Measurements from ENCODE around the gene SFMBT2.
"Not testable (repeated sequence)": the region's sequence is repeated elsewhere in the genome, so short reads cannot be mapped to it uniquely, and the experiment has no call there.

The SFMBT2 gene

GRCh38 chr10:7225133-7225532 is 185.7 kb downstream of the SFMBT2 start:
- no peak overlapping the region for H3K4me3 Mint-ChIP-seq
- no peaks in the 10 kb centered on the region for H3K4me1 Mint-ChIP-seq
- H3K27ac Mint-ChIP-seq = no peak overlapping the region
- H3K9me3 Mint-ChIP-seq = peaks cover 31% of the 10 kb centered on the region
- H3K27me3 Mint-ChIP-seq (ENCODE audit: low read depth) = peaks cover 11% of the 10 kb centered on the region
- no peak for TF ChIP-seq CTCF (IDR thresholded peaks at IDR 0.05; ENCODE audit: unreplicated experiment in 3 of 3)
- H3K36me3 Mint-ChIP-seq (ENCODE audit: low read depth) = peaks cover 69% of the 10 kb centered on the region

GRCh38 chr10:7218968-7219367 is 191.9 kb downstream of the SFMBT2 start:
- Mint-ChIP-seq H3K27ac (no peak overlapping the region), H3K27me3 (ENCODE audit: low read depth) (no peaks in the 10 kb centered on the region)

GRCh38 chr10:7212696-7213095 is 198.1 kb downstream of the SFMBT2 start:
- H3K27me3 Mint-ChIP-seq (ENCODE audit: low read depth); H3K27ac Mint-ChIP-seq; H3K4me1 Mint-ChIP-seq; H3K4me3 Mint-ChIP-seq; H3K9me3 Mint-ChIP-seq: not testable (repeated sequence)
- peaks cover 49% of the 10 kb centered on the region for H3K36me3 Mint-ChIP-seq (ENCODE audit: low read depth)

More at GRCh38 chr10:7218968-7219367, 191.9 kb downstream of the SFMBT2 start:
- Mint-ChIP-seq H3K9me3 (peaks cover 15% of the 10 kb centered on the region), H3K36me3 (ENCODE audit: low read depth) (peaks cover 58% of the 10 kb centered on the region), H3K4me3 (no peak overlapping the region), H3K4me1 (no peaks in the 10 kb centered on the region)
- no peak for TF ChIP-seq CTCF (IDR thresholded peaks at IDR 0.05; ENCODE audit: unreplicated experiment in 3 of 3)

- Mint-ChIP-seq H3K9me3 (no peaks in the 10 kb centered on the region), H3K4me3 (no peak overlapping the region), H3K27ac (no peak overlapping the region), H3K36me3 (ENCODE audit: low read depth) (peaks cover 48% of the 10 kb centered on the region), H3K4me1 (no peaks in the 10 kb centered on the region), H3K27me3 (ENCODE audit: low read depth) (peaks cover 2% of the 10 kb centered on the region)
- TF ChIP-seq CTCF (IDR thresholded peaks at IDR 0.05; ENCODE audit: unreplicated experiment in 3 of 3) = no peak
Measured at GRCh38 chr10:7211857-7212577, 198.8 kb downstream of the SFMBT2 start.

- Mint-ChIP-seq H3K27me3 (ENCODE audit: low read depth) (peaks cover 3% of the 10 kb centered on the region), H3K9me3 (no peaks in the 10 kb centered on the region), H3K4me3 (no peak overlapping the region), H3K36me3 (ENCODE audit: low read depth) (peaks cover 43% of the 10 kb centered on the region), H3K27ac (no peak overlapping the region), H3K4me1 (peaks cover 8% of the 10 kb centered on the region)
- no peak for TF ChIP-seq CTCF (IDR thresholded peaks at IDR 0.05; ENCODE audit: unreplicated experiment in 3 of 3)
Measured at GRCh38 chr10:7210516-7210915, 200.3 kb downstream of the SFMBT2 start.

GRCh38 chr10:7209458-7209857 is 201.4 kb downstream of the SFMBT2 start:
- Mint-ChIP-seq H3K4me1 (peaks cover 11% of the 10 kb centered on the region), H3K27me3 (ENCODE audit: low read depth) (peaks cover 3% of the 10 kb centered on the region), H3K9me3 (no peaks in the 10 kb centered on the region), H3K36me3 (ENCODE audit: low read depth) (peaks cover 45% of the 10 kb centered on the region), H3K4me3 (no peak overlapping the region), H3K27ac (no peak overlapping the region)
- no peak for TF ChIP-seq CTCF (IDR thresholded peaks at IDR 0.05; ENCODE audit: unreplicated experiment in 3 of 3)
